H1 (cell line): ENCODE measurements around the gene MBP. TPM values are rescaled to one million over a fixed set of nuclear protein-coding genes. Genes with fewer than 3 reads are reported as not detected.

Source experiments
- BCL11A ChIP-seq, 2 experiments: IDR thresholded peaks; one replicate each; pipeline ENCODE4 v1.6.1; 2011; ENCODE audit warnings: low read depth in 2 of 2, low read length in 2 of 2, mild to moderate bottlenecking in 2 of 2
- CBX8 ChIP-seq: fragments of 300-800, 300-1000 bp; sonication (generic); IDR thresholded peaks from 2 replicates; pipeline ENCODE4 v1.7.1; 2016; ENCODE audit warnings: low read depth, low read length, borderline replicate concordance
- CHD7 ChIP-seq: fragments of 300-600 bp; sonication (generic); IDR thresholded peaks from 2 replicates; pipeline ENCODE4 v1.7.1; 2012; ENCODE audit warnings: low read length, moderate library complexity, mild to moderate bottlenecking, inconsistent platforms; ENCODE audit not compliant: insufficient replicate concordance
- HDAC2 ChIP-seq, 2 experiments: fragments of 300-600 bp in 1 of 2; sonication (generic) in 1 of 2; IDR thresholded peaks; 2 replicates each; pipeline ENCODE4 v1.6.1; 2011 to 2012; ENCODE audit warnings: low read depth in 2 of 2, low read length in 2 of 2, mild to moderate bottlenecking in 2 of 2, moderate library complexity in 2 of 2, borderline replicate concordance in 1 of 2, inconsistent platforms in 1 of 2
- MAFK ChIP-seq: IDR thresholded peaks from 2 replicates; pipeline ENCODE4 v1.6.1; 2012; ENCODE audit warnings: low read depth, mild to moderate bottlenecking, improper control_type of control experiment, low read length
- NRF1 ChIP-seq: IDR thresholded peaks from 2 replicates; pipeline ENCODE4 v1.6.1; 2011; ENCODE audit warnings: mild to moderate bottlenecking, low read depth, low read length, improper control_type of control experiment
- POU5F1 ChIP-seq: IDR thresholded peaks from 2 replicates; pipeline ENCODE4 v1.6.1; 2011; ENCODE audit warnings: low read depth, mild to moderate bottlenecking, low read length, moderate library complexity
- SP1 ChIP-seq: IDR thresholded peaks from 2 replicates; pipeline ENCODE4 v1.6.1; 2011; ENCODE audit warnings: low read depth, low read length
- TAF1 ChIP-seq: IDR thresholded peaks from 2 replicates; pipeline ENCODE4 v1.6.1; 2011; ENCODE audit warnings: mild to moderate bottlenecking, low read depth, low read length
- TAF7 ChIP-seq: optimal IDR thresholded peaks from 2 replicates; pipeline ENCODE3; 2011; ENCODE audit warnings: low read depth, mild to moderate bottlenecking, inconsistent platforms, low read length, moderate library complexity, borderline replicate concordance
- TCF12 ChIP-seq: IDR thresholded peaks from 2 replicates; pipeline ENCODE4 v1.6.1; 2011; ENCODE audit warnings: low read depth, mild to moderate bottlenecking, low read length
- polyA plus RNA-seq, 7 experiments: library from polyadenylated mRNA; depleted of rRNA in 3 of 7; stranded (reverse) in 5 of 7; unstranded in 2 of 7; fragments of >200 nt in 5 of 7; fragments of 200-250 nt in 2 of 7; gene quantifications; 1 replicate in 5 of 7; 2 replicates in 1 of 7; 4 replicates in 1 of 7; pipeline versions ENCODE4 v1.2.1 to v1.2.3, GENCODE V29; 2011 to 2013; ENCODE audit warnings: missing spikeins in 2 of 7, mixed read lengths in 2 of 7
- total RNA-seq: library from RNA; stranded (reverse); fragmentation: NEBNext Ultra II Directional; extraction: Animal tissue kit (Norgen Biotek cat#: 25700); gene quantifications from 2 replicates; pipeline ENCODE4 v1.2.1, GENCODE V29; 2021
- TF ChIP-seq, protein P1 (sequence below): IDR thresholded peaks from 2 replicates; pipeline ENCODE4 v1.6.1; 2011; ENCODE audit warnings: low read depth, mild to moderate bottlenecking, low read length; ENCODE audit not compliant: insufficient read depth

The MBP gene
- total and polyA plus RNA-seq, 2 of the 8 experiments (the other 6 are each of a cell fraction or from before 2014, with no cell fraction given), result 7.7 to 19.2 TPM

- no peak for TF ChIP-seq CHD7
- TF ChIP-seq TAF7, result no peak
- no peak for TF ChIP-seq SP1
- TF ChIP-seq, protein P1, sequence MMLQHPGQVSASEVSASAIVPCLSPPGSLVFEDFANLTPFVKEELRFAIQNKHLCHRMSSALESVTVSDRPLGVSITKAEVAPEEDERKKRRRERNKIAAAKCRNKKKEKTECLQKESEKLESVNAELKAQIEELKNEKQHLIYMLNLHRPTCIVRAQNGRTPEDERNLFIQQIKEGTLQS, result no peak
- TF ChIP-seq MAFK, result no peak
- TF ChIP-seq POU5F1, result no peak
- TF ChIP-seq NRF1, result no peak
- no peak for TF ChIP-seq CBX8
- TF ChIP-seq TCF12, result no peak
- TF ChIP-seq HDAC2 (IDR thresholded peaks at IDR 0.05; ENCODE audit: borderline replicate concordance in 1 of 2, low read depth in 2 of 2, low read length in 2 of 2), result no peak
- no peak for TF ChIP-seq BCL11A (IDR thresholded peaks at IDR 0.05; ENCODE audit: low read depth in 2 of 2, low read length in 2 of 2)
- no peak for TF ChIP-seq TAF1
Measured at GRCh38 chr18:77037567-77037966, 95.0 kb downstream of the MBP start (continued).
